Stomach (tissue), 9 donors: Measurements from ENCODE around the gene ST6GALNAC6. TPM values are rescaled to one million over a fixed set of nuclear protein-coding genes. Genes with fewer than 3 reads are reported as not detected.

Experiments
- DNase-seq, 2 donors: peaks; one replicate each; pipeline versions ENCODE4 v3.0.0 to v3.0.0-alpha.2; 2013 to 2019
- H3K27ac ChIP-seq, 5 donors: fragments of 200-600 bp in 4 of 5; sonication (generic) in 4 of 5; one replicate each; pipeline ENCODE4 v1.5.1; 2013 to 2019; ENCODE audit warnings: mild to moderate bottlenecking in 1 of 5, moderate library complexity in 1 of 5
- H3K27me3 ChIP-seq, 3 donors: fragments of 200-600 bp; sonication (generic); one replicate each; pipeline ENCODE4 v1.5.1; 2017 to 2019; ENCODE audit warnings: mixed run types in 1 of 3
- H3K36me3 ChIP-seq, 4 donors: fragments of 200-600 bp; sonication (generic); 1 replicate in 3 of 4; 2 replicates in 1 of 4; pipeline ENCODE4 v1.5.1; 2016 to 2019
- H3K4me1 ChIP-seq, 4 donors: fragments of 200-600 bp; sonication (generic); one replicate each; pipeline ENCODE4 v1.5.1; 2016 to 2019
- H3K4me3 ChIP-seq, 4 donors: fragments of 200-600 bp; sonication (generic) in 3 of 4; one replicate each; pipeline ENCODE4 v1.5.1; 2016 to 2019; ENCODE audit warnings: mild to moderate bottlenecking in 1 of 4
- H3K9me3 ChIP-seq, 4 donors: fragments of 200-600 bp; sonication (generic); one replicate each; pipeline ENCODE4 v1.5.1; 2016 to 2019
- CTCF ChIP-seq, 7 experiments: fragments of 450-650 bp in 4 of 7; fragments of 200-600 bp in 3 of 7; sonication (generic) in 3 of 7; IDR thresholded peaks; one replicate each; pipeline ENCODE4 v1.5.1; 2016 to 2019; ENCODE audit warnings: antibody characterized with exemption in 7 of 7, control low read depth in 2 of 7, mild to moderate bottlenecking in 1 of 7
- EP300 ChIP-seq: sonication (generic); formaldehyde crosslinking; IDR thresholded peaks from one replicate; pipeline ENCODE4 v1.6.1; 2017; ENCODE audit warnings: antibody characterized with exemption
- POLR2A ChIP-seq, 4 donors: fragments of 450-650 bp; IDR thresholded peaks; one replicate each; pipeline ENCODE4 v1.6.1; 2016; ENCODE audit warnings: antibody characterized with exemption in 4 of 4, control low read depth in 2 of 4, mild to moderate bottlenecking in 1 of 4, moderate library complexity in 1 of 4
- POLR2AphosphoS5 ChIP-seq, 3 donors: sonication (generic); formaldehyde crosslinking; IDR thresholded peaks; one replicate each; pipeline ENCODE4 v1.6.1; 2016; ENCODE audit warnings: antibody characterized with exemption in 3 of 3
- WGBS, 5 donors: extraction: QIAGEN DNeasy Blood & Tissue Kit in 3 of 5; methylation state at CpG; one replicate each; pipeline versions ENCODE4 v1.1.5 to v1.1.7; 2013 to 2018; 5-methylcytosine and 5-hydroxymethylcytosine counted together
- intact Hi-C: fragments of 100-400 bp; cut with DNase I; formaldehyde crosslinking; loops from one replicate; pipeline ENCODE4 v1.15.1; 2023; ENCODE audit warnings: low total_unique reads
- polyA plus RNA-seq, 3 donors: library from polyadenylated mRNA; stranded (reverse); fragments of 200-250 nt; gene quantifications; one replicate each; pipeline ENCODE4 v1.2.3, GENCODE V29; 2013
- total RNA-seq, 5 donors: library from RNA; depleted of rRNA; stranded (reverse); fragments of >200 nt; gene quantifications; one replicate each; pipeline versions ENCODE4 v1.1.0 to v1.2.3, GENCODE V29; 2014 to 2016
- donor health status: healthy with polysubstance abuse.
- donor health status: Bipolar disorder and iron deficiency.
- donor health status: healthy.

ST6GALNAC6 gene
- total and polyA plus RNA-seq, 8 donors: 18.0 to 145 (median 53.0) TPM

- H3K4me3 ChIP-seq: peak overlapping the region in 1 of 4 donors; percentile 72
- WGBS, 5 donors: 79 to 88% (median 82%) methylated on average over 10 of the region's 10 CpGs
- H3K4me1 ChIP-seq: peaks cover 50 to 57% (median 54%) of the 10 kb centered on the region in 4 donors
- H3K27me3 ChIP-seq: no peaks in the 10 kb centered on the region
- intact Hi-C loops: no loop called here
- peak overlapping the region in 3 of 5 donors; percentile 10 to 87 (median 85) for H3K27ac ChIP-seq
- peak in 1 of 2 donors; percentile 53 for DNase-seq
- H3K9me3 ChIP-seq: no peaks in the 10 kb centered on the region
- no peak for TF ChIP-seq POLR2A (IDR thresholded peaks at IDR 0.05)
- no peak for TF ChIP-seq POLR2AphosphoS5 (IDR thresholded peaks at IDR 0.05)
- TF ChIP-seq CTCF (IDR thresholded peaks at IDR 0.05): no peak
- no peak for TF ChIP-seq EP300
- H3K36me3 ChIP-seq: peaks cover 5 to 31% (median 25%) of the 10 kb centered on the region in 4 donors
Observed at GRCh38 chr9:127875306-127875966, 24.0 kb downstream of the ST6GALNAC6 start.

- intact Hi-C loops: no loop called here
Observed at GRCh38 chr9:127874301-127875221, 24.8 kb downstream of the ST6GALNAC6 start.

GRCh38 chr9:127873886-127874285 lies 25.5 kb downstream of the ST6GALNAC6 start:
- Histone ChIP-seq H3K4me1 (peaks cover 50 to 57% (median 54%) of the 10 kb centered on the region in 4 donors), H3K36me3 (peaks cover 5 to 43% (median 30%) of the 10 kb centered on the region in 4 donors), H3K27me3 (no peaks in the 10 kb centered on the region), H3K27ac (peak overlapping the region in 4 of 5 donors; percentile 38 to 85 (median 52)), H3K4me3 (peak overlapping the region in 2 of 4 donors; percentile 15 to 26), H3K9me3 (no peaks in the 10 kb centered on the region)
- 21 to 48% (median 33%) methylated on average over 4 to 10 of the region's 10 CpGs for WGBS, 5 donors
- intact Hi-C loops: no loop called here
- no peak for TF ChIP-seq EP300
- no peak for TF ChIP-seq POLR2AphosphoS5 (IDR thresholded peaks at IDR 0.05)
- no peak for TF ChIP-seq CTCF (IDR thresholded peaks at IDR 0.05)
- TF ChIP-seq POLR2A (IDR thresholded peaks at IDR 0.05): no peak
- peak; percentile 79 to 90 for DNase-seq

More at GRCh38 chr9:127874301-127875221, 24.8 kb downstream of the ST6GALNAC6 start:
- Histone ChIP-seq H3K4me3 (peak overlapping the region in 2 of 4 donors; percentile 15 to 72), H3K4me1 (peaks cover 50 to 57% (median 54%) of the 10 kb centered on the region in 4 donors), H3K9me3 (no peaks in the 10 kb centered on the region), H3K27me3 (no peaks in the 10 kb centered on the region), H3K36me3 (peaks cover 5 to 36% (median 26%) of the 10 kb centered on the region in 4 donors), H3K27ac (peak overlapping the region in 4 of 5 donors; percentile 38 to 87 (median 66))
- TF ChIP-seq CTCF (IDR thresholded peaks at IDR 0.05) (no peak), POLR2AphosphoS5 (IDR thresholded peaks at IDR 0.05) (no peak), POLR2A (IDR thresholded peaks at IDR 0.05) (no peak), EP300 (no peak)
- WGBS, 5 donors: 67 to 80% (median 75%) methylated on average over 14 to 19 of the region's 19 CpGs
- DNase-seq: no peak

GRCh38 chr9:127873223-127873691 lies 26.1 kb downstream of the ST6GALNAC6 start:
- H3K4me3 ChIP-seq: no peak overlapping the region
- DNase-seq: peak in 1 of 2 donors; percentile 56
- 69 to 86% (median 82%) methylated on average over 5 to 19 of the region's 19 CpGs for WGBS, 5 donors
- peak overlapping the region in 2 of 5 donors; percentile 58 to 85 for H3K27ac ChIP-seq
- no peak for TF ChIP-seq CTCF (IDR thresholded peaks at IDR 0.05)
- intact Hi-C loops: no loop called here
- peaks cover 48 to 53% (median 51%) of the 10 kb centered on the region in 4 donors for H3K4me1 ChIP-seq
- peaks cover 5 to 49% (median 36%) of the 10 kb centered on the region in 4 donors for H3K36me3 ChIP-seq
- H3K27me3 ChIP-seq: no peaks in the 10 kb centered on the region
- H3K9me3 ChIP-seq: no peaks in the 10 kb centered on the region
